ENCODE data around the gene CNOT2. TPM values are rescaled to one million over a fixed set of nuclear protein-coding genes. Genes with fewer than 3 reads are reported as not detected.
A peak's percentile ranks its signal among the peaks of the same experiment; 100 is the strongest.

CNOT2 gene
- total and polyA plus RNA-seq, 3 donors from 2014 or later, result 56.1 to 127 (median 99.1) TPM

- intact Hi-C loops (cut with DNase I; ENCODE audit: low total_unique reads), result no loop called here
- Histone ChIP-seq H3K9me3 (no peaks in the 10 kb centered on the region), H3K27ac (no peak overlapping the region), H3K27me3 (no peaks in the 10 kb centered on the region), H3K4me1 (no peaks in the 10 kb centered on the region), H3K36me3 (ENCODE audit: low read depth, missing control alignments) (no peaks in the 10 kb centered on the region), H3K4me3 (no peak overlapping the region)
- no peak for DNase-seq
- 83 to 88% methylated on average over 2 of the region's 2 CpGs for WGBS, 2 donors
- TF ChIP-seq CTCF (IDR thresholded peaks at IDR 0.05) (no peak), POLR2A (IDR thresholded peaks at IDR 0.05) (no peak)
Measured at GRCh38 chr12:70230934-70231606, 12.2 kb upstream of the CNOT2 start.

GRCh38 chr12:70236990-70237389, 6.2 kb upstream of the CNOT2 start:
- H3K27ac ChIP-seq, result no peak overlapping the region
- 46 to 77% methylated on average over 1 of the region's 1 CpG for WGBS, 2 donors
- H3K36me3 ChIP-seq (ENCODE audit: low read depth, missing control alignments), result no peaks in the 10 kb centered on the region
- intact Hi-C loops (cut with DNase I; ENCODE audit: low total_unique reads), result no loop called here
- no peaks in the 10 kb centered on the region for H3K27me3 ChIP-seq
- no peak for TF ChIP-seq POLR2A (IDR thresholded peaks at IDR 0.05)
- H3K9me3 ChIP-seq, result no peaks in the 10 kb centered on the region
- no peak overlapping the region for H3K4me3 ChIP-seq
- H3K4me1 ChIP-seq, result peaks cover 6% of the 10 kb centered on the region
- no peak for DNase-seq

GRCh38 chr12:70240673-70241072, 2.6 kb upstream of the CNOT2 start:
- Histone ChIP-seq H3K27ac (no peak overlapping the region), H3K4me3 (no peak overlapping the region), H3K36me3 (ENCODE audit: low read depth, missing control alignments) (no peaks in the 10 kb centered on the region), H3K27me3 (no peaks in the 10 kb centered on the region), H3K4me1 (peaks cover 21% of the 10 kb centered on the region), H3K9me3 (no peaks in the 10 kb centered on the region)
- intact Hi-C loops (cut with DNase I; ENCODE audit: low total_unique reads), result no loop called here
- WGBS, 2 donors, result 69 to 74% methylated on average over 1 of the region's 1 CpG
- no peak for DNase-seq
- no peak for TF ChIP-seq CTCF (IDR thresholded peaks at IDR 0.05)
- TF ChIP-seq POLR2A (IDR thresholded peaks at IDR 0.05), result no peak

- peak overlapping the region in 1 of 2 donors; percentile 97 for H3K27ac ChIP-seq
- no peaks in the 10 kb centered on the region for H3K36me3 ChIP-seq (ENCODE audit: low read depth, missing control alignments)
- intact Hi-C loops (cut with DNase I; ENCODE audit: low total_unique reads), result no loop called here
- no peaks in the 10 kb centered on the region for H3K27me3 ChIP-seq
- no peak for TF ChIP-seq CTCF (IDR thresholded peaks at IDR 0.05)
- TF ChIP-seq POLR2A (IDR thresholded peaks at IDR 0.05), result no peak
- WGBS, 2 donors, result 30 to 38% methylated on average over 2 of the region's 2 CpGs
- peak overlapping the region; percentile 95 to 97 for H3K4me3 ChIP-seq
- peaks cover 21% of the 10 kb centered on the region for H3K4me1 ChIP-seq
- H3K9me3 ChIP-seq, result no peaks in the 10 kb centered on the region
- no peak for DNase-seq
Measured at GRCh38 chr12:70241845-70242244, 1.4 kb upstream of the CNOT2 start.

GRCh38 chr12:70243510-70244371, 508 bp downstream of the CNOT2 start:
- Histone ChIP-seq H3K9me3 (no peaks in the 10 kb centered on the region), H3K27ac (peak overlapping the region; percentile 97), H3K4me3 (peak overlapping the region; percentile 95 to 97), H3K4me1 (peaks cover 21% of the 10 kb centered on the region), H3K27me3 (no peaks in the 10 kb centered on the region), H3K36me3 (ENCODE audit: low read depth, missing control alignments) (no peaks in the 10 kb centered on the region)
- peak; percentile 77 for DNase-seq
- WGBS, 2 donors, result 0 to 1% methylated on average over 15 to 61 of the region's 70 CpGs
- intact Hi-C loops (cut with DNase I; ENCODE audit: low total_unique reads), result no loop called here
- TF ChIP-seq CTCF (IDR thresholded peaks at IDR 0.05), result no peak
- TF ChIP-seq POLR2A (IDR thresholded peaks at IDR 0.05), result no peak
